ENCODE data around the gene DBH.

Gene DBH

DNA sequence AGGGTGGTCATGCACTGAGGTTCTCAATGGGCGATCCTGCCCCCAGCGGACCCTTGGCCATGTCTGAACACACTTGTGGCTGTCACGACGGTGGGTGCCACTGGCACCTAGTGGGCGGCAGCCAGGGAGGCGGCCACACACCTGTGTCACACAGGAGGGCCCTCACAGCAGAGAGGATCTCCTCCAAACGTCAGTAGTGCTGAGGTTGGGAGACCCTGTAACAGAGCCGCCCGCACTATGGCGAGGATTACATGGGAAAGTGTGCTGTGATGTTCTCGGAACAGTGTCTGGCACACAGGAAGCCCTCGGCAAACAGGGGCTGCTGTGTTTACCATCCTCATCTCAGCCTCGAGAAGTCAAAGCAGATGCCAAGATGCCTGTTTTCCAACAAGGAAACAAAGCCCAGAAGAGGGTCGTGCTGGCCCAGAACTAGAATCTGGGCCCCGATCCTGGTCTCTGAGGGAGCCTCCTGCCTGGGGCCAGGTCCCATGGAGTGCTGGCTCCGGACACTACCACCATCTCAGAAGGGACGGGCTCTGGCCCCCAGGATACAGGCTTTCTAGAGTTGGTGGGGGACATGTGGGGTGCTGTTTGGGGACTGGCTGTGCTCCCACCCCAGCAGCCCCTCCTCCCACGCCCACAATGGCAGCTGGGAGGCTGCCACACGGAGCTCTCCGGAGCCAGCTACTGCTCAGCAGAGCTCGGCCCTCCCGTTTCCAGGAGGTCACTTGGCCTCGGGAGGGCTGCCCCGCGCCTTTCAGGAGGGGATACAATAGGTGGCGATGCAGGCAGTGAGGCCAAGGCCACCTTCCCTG lies 48.2 kb downstream of the DBH start:
- DNase-seq (ENCODE audit: low read depth): no peak

- DNase-seq (ENCODE audit: low read depth): no peak
Observed at GRCh38 chr9:133684936-133685361, 48.8 kb downstream of the DBH start.

- DNase-seq (ENCODE audit: low read depth): no peak
Observed at GRCh38 chr9:133685653-133686609, 49.8 kb downstream of the DBH start.

GRCh38 chr9:133686642-133687575 lies 50.7 kb downstream of the DBH start:
- no peak for DNase-seq (ENCODE audit: low read depth)

GRCh38 chr9:133687856-133688761 lies 51.9 kb downstream of the DBH start:
- no peak for DNase-seq (ENCODE audit: low read depth)

DNA sequence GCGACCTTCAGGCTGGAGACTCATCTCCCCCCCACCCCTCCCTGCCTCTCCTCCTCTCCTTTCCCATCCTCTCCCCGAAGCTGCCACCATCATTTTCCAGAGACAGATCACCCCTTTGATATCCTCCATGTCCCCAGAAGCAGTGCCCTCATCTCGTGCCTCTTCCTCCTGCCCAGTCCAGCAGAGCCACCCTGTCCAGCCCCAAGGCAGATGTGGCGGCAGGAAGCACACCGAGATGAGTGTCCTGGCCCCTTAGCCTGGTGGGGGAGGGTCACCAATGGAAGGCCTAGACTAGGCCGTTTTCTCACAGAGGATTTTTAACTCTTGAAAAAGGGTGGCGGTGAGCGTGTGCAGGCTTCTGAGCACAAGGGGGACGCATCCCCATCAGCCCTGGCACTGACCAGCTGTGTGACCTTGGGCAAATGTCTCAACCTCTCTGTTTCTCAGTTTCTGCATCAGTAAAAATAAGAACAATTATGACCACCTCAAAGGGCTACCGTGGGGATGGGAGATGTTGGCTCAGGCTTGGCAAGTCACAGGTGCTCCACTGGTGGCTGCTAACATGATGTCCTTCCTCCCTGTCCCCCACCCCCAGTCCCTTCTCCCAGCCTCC lies 53.1 kb downstream of the DBH start:
- no peak for DNase-seq (ENCODE audit: low read depth)

DNA sequence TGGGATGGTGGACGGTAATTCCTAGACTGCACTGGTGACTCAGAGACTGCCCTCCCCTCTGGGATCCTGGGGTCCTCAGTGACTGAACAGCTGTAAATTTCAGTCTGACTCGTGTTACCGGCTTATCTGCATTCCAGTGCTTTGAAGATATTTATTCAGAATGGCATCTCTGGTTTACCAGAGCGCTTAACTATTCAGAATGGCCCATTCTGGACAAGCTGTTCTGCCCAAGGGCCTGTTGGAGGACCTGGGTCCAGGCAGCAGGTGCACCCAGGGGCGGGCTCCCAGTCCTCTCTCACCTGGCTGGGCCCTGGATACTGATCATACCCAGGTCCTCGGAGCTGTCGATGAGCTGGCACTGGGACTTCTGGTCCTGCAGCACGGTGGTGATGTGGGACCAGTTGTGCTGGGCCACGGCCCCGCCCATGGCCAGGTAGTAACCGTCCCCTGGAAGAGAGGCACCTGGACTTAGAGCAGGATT lies 54.0 kb downstream of the DBH start:
- DNase-seq (ENCODE audit: low read depth): no peak

DNA sequence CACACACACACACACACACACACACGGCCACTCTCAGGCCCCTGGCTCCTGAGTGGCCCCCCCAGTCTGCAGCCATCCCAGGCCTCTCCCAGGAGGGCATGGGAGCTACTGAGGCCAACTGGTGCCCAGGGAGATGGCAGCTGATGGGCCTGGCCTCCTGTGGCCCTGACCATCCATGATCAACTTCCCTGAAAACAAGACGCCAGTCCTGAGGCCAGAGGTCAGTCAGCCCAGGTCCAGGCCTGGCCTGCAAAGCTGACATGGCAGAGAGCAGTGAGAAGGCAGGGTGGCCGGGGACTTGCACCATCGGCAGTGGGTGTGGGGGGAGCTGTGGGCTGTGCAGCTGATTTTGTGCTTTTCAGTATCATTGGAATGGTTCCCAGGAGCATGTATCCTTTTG lies 55.0 kb downstream of the DBH start:
- DNase-seq (ENCODE audit: low read depth): no peak

GRCh38 chr9:133691626-133692363 lies 55.6 kb downstream of the DBH start:
- DNase-seq (ENCODE audit: low read depth): no peak

DNA sequence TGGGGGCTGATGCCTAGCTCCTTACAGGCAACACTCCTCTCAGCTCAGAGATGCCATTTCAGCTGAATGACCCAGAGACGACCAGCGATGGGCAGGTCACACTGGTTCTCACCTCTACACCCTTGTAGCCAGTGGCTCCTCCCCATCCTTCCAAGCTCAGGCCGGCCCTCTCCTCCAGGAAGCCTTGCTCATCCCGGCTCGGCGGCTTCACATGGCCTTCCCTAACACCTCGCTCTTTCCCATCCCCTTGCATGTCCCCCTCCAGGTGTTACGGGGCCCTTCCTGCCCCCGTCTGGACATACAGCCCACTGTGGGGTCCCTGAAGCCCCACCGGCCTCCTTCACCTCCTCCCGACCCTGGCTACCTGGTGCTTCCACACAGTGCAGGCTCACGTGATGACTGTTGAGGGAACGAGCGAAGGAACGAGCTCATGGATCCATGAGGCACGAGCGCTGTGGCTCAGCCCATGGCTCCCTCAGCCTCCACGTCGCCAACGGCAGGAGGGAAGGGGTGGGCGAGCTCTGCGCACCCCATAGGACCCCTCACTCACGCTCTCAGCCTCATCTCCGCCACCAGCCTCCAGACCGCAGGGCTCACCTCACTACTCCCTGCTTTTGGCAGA lies 56.3 kb downstream of the DBH start:
- no peak for DNase-seq (ENCODE audit: low read depth)

DNA sequence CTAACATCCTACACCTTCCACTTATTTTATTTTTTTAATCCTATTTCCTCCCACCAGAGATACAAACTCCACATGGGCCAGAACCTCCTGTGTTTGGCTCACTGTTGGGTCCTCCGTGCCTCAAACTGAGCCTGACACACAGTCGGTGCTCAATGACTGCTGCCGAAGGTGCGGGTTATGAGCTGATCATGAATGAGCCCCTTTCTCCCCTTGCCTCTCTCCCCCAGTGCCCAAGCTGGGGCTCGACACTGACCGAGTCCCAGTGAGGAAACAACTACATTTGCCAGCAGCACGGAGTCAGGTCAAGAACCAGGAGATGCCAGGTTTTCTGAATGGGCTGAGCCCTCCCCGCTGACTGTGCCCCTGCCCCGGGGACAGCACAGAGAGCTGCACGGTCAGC lies 57.0 kb downstream of the DBH start:
- no peak for DNase-seq (ENCODE audit: low read depth)

DNA sequence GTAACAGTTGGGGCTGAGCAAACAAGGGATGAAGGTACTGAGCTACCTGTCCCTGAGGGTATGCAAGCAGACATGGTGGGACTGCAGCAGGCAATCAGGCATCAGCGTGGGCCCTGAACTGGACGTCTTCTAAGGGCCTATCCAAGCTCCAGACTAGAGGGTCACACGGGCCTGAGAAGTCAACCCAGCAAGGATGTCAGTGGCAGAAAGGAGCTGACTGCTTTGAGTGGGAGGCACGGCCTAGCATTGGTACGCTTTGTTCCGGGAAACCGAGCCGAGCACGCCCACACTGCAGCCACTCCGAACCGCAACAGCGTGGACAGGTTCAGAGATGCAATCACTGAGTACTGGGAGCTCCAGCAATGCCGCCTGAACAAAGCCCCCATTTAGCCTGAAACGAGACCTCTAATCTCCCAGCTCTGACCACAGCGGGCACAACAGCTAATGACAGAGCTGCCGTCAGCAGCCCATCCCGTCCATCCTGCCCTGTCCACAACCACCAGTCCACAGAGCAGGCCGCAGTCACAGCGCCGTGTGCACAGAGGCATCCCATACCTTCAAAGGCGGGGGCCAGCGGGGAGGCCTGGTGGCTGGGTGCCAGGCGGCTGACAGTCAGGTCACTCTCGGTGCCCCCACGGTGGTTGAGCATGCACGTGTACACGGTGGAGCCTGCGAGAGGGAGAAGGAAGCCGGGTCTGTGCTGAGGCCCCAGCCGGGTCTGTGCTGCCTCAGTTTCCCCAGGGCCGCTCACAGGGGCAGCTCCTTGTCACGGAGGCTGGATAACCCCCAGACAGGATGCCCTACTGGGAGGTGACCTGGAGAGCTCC lies 57.8 kb downstream of the DBH start:
- DNase-seq (ENCODE audit: low read depth): no peak

DNA sequence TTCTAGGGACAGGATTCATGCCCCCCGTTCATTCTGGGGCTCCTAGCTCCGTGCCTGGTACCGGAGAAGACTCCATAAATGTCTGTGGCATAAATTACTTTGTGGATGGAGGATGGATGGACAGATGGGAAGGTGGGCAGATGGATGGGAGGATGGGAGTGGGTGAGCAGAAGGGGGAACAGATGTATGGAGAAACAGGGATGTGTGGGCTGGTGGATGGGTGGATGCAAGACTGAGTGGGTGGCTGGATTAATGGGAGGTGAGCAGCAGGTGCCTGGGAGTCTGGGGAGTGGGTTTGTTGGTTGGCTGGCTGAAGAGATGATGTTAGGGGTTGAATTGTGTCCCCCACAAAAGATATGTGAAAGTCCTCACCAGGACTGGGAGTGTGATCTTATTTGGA lies 58.5 kb downstream of the DBH start:
- no peak for DNase-seq (ENCODE audit: low read depth)

GRCh38 chr9:133696071-133696472 lies 59.9 kb downstream of the DBH start:
- no peak for DNase-seq (ENCODE audit: low read depth)

GRCh38 chr9:133699546-133699945 lies 63.4 kb downstream of the DBH start:
- no peak for DNase-seq (ENCODE audit: low read depth)

GRCh38 chr9:133700819-133701320 lies 64.7 kb downstream of the DBH start:
- DNase-seq (ENCODE audit: low read depth): no peak

DNA sequence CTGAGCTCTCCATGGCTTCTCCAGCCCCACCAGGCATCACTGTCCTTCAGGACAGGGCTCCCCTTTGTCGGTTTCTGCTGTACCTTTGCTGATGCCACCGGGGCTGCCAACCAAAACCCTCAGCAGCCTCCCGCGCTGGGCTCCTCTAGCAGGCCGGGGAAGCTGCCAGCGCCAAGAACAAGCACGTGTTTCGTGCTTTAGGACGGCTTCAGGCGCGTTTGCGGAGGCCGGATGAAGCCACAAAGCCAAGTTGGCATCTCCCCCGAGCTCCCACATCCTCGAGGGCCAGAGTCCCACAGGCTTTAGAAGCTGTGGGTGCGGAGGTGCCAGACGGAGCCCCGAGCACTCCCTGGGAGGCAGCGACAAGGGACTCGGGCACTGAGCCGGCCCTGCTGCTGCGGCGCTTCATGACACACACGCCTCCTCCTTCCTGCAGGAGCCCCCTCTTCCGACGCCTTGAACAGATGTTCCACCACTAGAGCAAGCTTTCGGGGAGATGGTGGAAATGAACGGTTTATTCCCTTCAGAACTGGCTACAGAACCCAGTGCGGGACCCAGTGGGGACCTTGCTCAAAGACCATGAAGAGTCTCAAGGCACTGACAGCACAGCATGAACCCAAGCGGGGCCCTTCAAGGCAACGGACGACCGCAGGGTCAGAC lies 65.3 kb downstream of the DBH start:
- DNase-seq (ENCODE audit: low read depth): no peak
